Neural cell (in vitro differentiated cells): Measurements from ENCODE around the gene ITGA11. TPM values are rescaled to one million over a fixed set of nuclear protein-coding genes. Genes with fewer than 3 reads are reported as not detected.

Experiments
- H2AFZ ChIP-seq: fragments of 200-600, 300-800 bp; sonication (generic), shearing (Covaris generic); 2 replicates; pipeline ENCODE4 v1.6.0; 2014; ENCODE audit warnings: low read depth, mild to moderate bottlenecking, antibody characterized with exemption, low read length, moderate library complexity
- H3F3A ChIP-seq: fragments of 200-600 bp; shearing (Covaris generic); 2 replicates; pipeline ENCODE4 v1.6.1; 2016; ENCODE audit warnings: mild to moderate bottlenecking, moderate library complexity, mixed read lengths, antibody characterized with exemption, low read length; ENCODE audit not compliant: insufficient read depth, poor library complexity, severe bottlenecking
- H3K27ac ChIP-seq: fragments of 200-600, 300-800 bp; sonication (generic), shearing (Covaris generic); 2 replicates; pipeline ENCODE4 v1.5.1; 2014; ENCODE audit warnings: mild to moderate bottlenecking, low read length, moderate library complexity
- H3K27me3 ChIP-seq: fragments of 300-800, 200-600 bp; sonication (generic), shearing (Covaris generic); 2 replicates; pipeline ENCODE4 v1.6.0; 2014; ENCODE audit warnings: mild to moderate bottlenecking, low read depth, low read length, moderate library complexity; ENCODE audit not compliant: insufficient read depth
- H3K36me3 ChIP-seq: fragments of 300-800, 200-600 bp; sonication (generic), shearing (Covaris generic); 2 replicates; pipeline ENCODE4 v1.5.1; 2014; ENCODE audit warnings: mild to moderate bottlenecking, antibody characterized with exemption, low read length, moderate library complexity; ENCODE audit not compliant: insufficient read depth
- H3K4me2 ChIP-seq: fragments of 300-800, 200-600 bp; sonication (generic), shearing (Covaris generic); 2 replicates; pipeline ENCODE4 v1.6.0; 2014; ENCODE audit warnings: mild to moderate bottlenecking, low read length
- H3K4me3 ChIP-seq: fragments of 300-800, 200-600 bp; sonication (generic), shearing (Covaris generic); 2 replicates; pipeline ENCODE4 v1.5.1; 2014; ENCODE audit warnings: mild to moderate bottlenecking, low read length, moderate library complexity
- H3K79me2 ChIP-seq: fragments of 200-600 bp; shearing (Covaris generic); replicated peaks from 2 replicates; pipeline ENCODE4 v1.6.0; 2014; ENCODE audit warnings: mild to moderate bottlenecking, low read length, moderate library complexity; ENCODE audit not compliant: insufficient read depth
- H3K9ac ChIP-seq: fragments of 300-800, 200-600 bp; sonication (generic), shearing (Covaris generic); 2 replicates; pipeline ENCODE4 v1.6.1; 2016; ENCODE audit warnings: mild to moderate bottlenecking, low read length, mixed read lengths
- H3K9me2 ChIP-seq: fragments of 200-600 bp; shearing (Covaris generic); 2 replicates; pipeline ENCODE4 v1.6.1; 2016; ENCODE audit warnings: mild to moderate bottlenecking, low read length, mixed read lengths; ENCODE audit not compliant: insufficient read depth
- H3K9me3 ChIP-seq: fragments of 200-600, 300-800 bp; sonication (generic), shearing (Covaris generic); 2 replicates; pipeline ENCODE4 v1.6.1; 2016; ENCODE audit warnings: mild to moderate bottlenecking, mixed run types, low read length, moderate library complexity, mixed read lengths
- H4K20me1 ChIP-seq: fragments of 200-600 bp; shearing (Covaris generic); 2 replicates; pipeline ENCODE4 v1.6.1; 2016; ENCODE audit warnings: mild to moderate bottlenecking, mixed run types; ENCODE audit not compliant: insufficient read depth
- EP300 ChIP-seq: fragments of 450-650 bp; conservative IDR thresholded peaks from 2 replicates; pipeline ENCODE4 v1.6.1; 2014; ENCODE audit warnings: antibody characterized with exemption, mild to moderate bottlenecking, moderate library complexity; ENCODE audit not compliant: poor library complexity, severe bottlenecking
- EZH2 ChIP-seq: fragments of 200-600, 300-800 bp; shearing (Covaris generic), sonication (generic); IDR thresholded peaks from 2 replicates; pipeline ENCODE4 v1.6.1; 2014; ENCODE audit warnings: antibody characterized with exemption, low read length, borderline replicate concordance, mild to moderate bottlenecking; ENCODE audit not compliant: insufficient read depth, poor library complexity, severe bottlenecking
- MXI1 ChIP-seq: fragments of 450-650 bp; conservative IDR thresholded peaks from 2 replicates; pipeline ENCODE4 v1.6.1; 2014; ENCODE audit warnings: antibody characterized with exemption, mild to moderate bottlenecking; ENCODE audit not compliant: poor library complexity, severe bottlenecking
- POLR2AphosphoS5 ChIP-seq: IDR thresholded peaks from 2 replicates; pipeline ENCODE4 v1.6.1; 2012
- RAD21 ChIP-seq: fragments of 450-650 bp; conservative IDR thresholded peaks from 2 replicates; pipeline ENCODE4 v1.6.1; 2014; ENCODE audit warnings: antibody characterized with exemption, mild to moderate bottlenecking, moderate library complexity
- REST ChIP-seq: IDR thresholded peaks from 2 replicates; pipeline ENCODE4 v1.6.1; 2012; ENCODE audit warnings: borderline replicate concordance
- SMC3 ChIP-seq: fragments of 450-650 bp; conservative IDR thresholded peaks from 2 replicates; pipeline ENCODE4 v1.6.1; 2014; ENCODE audit warnings: antibody characterized with exemption, mild to moderate bottlenecking, moderate library complexity; ENCODE audit not compliant: poor library complexity
- TAF1 ChIP-seq: IDR thresholded peaks from 2 replicates; pipeline ENCODE4 v1.6.1; 2012; ENCODE audit warnings: low read depth
- polyA plus RNA-seq: library from polyadenylated mRNA; depleted of rRNA; stranded (reverse); fragments of >200 nt; gene quantifications from 2 replicates; pipeline ENCODE4 v1.2.3, GENCODE V29; 2014
- TF ChIP-seq, protein P1 (sequence below): fragments of 450-650 bp; IDR thresholded peaks from 2 replicates; pipeline ENCODE4 v1.5.1; 2014; ENCODE audit warnings: antibody characterized with exemption, mild to moderate bottlenecking, moderate library complexity; ENCODE audit not compliant: poor library complexity, severe bottlenecking

ITGA11 gene
- polyA plus RNA-seq, 1 donor from 2014 or later: not detected

DNA sequence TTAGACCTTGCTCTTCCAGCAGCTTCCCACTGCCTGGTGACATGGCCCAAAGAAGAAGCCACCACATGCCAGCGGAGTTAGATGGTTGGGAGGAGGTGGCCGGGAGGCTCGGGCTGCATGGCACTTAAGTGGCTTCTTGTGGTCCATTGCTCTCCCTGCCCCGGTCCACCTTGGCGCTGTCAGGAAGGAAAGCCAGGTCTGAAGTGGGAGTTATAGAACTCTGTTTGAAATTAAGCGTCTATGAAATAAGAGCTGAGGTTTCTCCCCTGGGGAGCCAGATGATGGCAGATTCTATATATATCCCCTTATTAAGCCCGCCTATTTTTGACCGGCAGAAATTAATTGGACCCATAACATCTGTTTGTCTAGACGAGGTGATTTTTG, 61.2 kb downstream of the ITGA11 start:
- TF ChIP-seq, protein P1, sequence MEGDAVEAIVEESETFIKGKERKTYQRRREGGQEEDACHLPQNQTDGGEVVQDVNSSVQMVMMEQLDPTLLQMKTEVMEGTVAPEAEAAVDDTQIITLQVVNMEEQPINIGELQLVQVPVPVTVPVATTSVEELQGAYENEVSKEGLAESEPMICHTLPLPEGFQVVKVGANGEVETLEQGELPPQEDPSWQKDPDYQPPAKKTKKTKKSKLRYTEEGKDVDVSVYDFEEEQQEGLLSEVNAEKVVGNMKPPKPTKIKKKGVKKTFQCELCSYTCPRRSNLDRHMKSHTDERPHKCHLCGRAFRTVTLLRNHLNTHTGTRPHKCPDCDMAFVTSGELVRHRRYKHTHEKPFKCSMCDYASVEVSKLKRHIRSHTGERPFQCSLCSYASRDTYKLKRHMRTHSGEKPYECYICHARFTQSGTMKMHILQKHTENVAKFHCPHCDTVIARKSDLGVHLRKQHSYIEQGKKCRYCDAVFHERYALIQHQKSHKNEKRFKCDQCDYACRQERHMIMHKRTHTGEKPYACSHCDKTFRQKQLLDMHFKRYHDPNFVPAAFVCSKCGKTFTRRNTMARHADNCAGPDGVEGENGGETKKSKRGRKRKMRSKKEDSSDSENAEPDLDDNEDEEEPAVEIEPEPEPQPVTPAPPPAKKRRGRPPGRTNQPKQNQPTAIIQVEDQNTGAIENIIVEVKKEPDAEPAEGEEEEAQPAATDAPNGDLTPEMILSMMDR: no peak
- TF ChIP-seq TAF1: no peak
- no peak for TF ChIP-seq EP300
- TF ChIP-seq POLR2AphosphoS5: no peak
- Histone ChIP-seq H3K4me2 (no peak overlapping the region), H3K27ac (no peak overlapping the region), H3K27me3 (no peaks in the 10 kb centered on the region), H3K4me3 (no peak overlapping the region), H3K36me3 (no peaks in the 10 kb centered on the region), H3K9me2 (no peaks in the 10 kb centered on the region), H3K9ac (no peak overlapping the region), H3F3A (no peaks in the 10 kb centered on the region), H2AFZ (no peak overlapping the region), H3K9me3 (no peaks in the 10 kb centered on the region), H4K20me1 (no peaks in the 10 kb centered on the region), H3K79me2 (no peaks in the 10 kb centered on the region)

DNA sequence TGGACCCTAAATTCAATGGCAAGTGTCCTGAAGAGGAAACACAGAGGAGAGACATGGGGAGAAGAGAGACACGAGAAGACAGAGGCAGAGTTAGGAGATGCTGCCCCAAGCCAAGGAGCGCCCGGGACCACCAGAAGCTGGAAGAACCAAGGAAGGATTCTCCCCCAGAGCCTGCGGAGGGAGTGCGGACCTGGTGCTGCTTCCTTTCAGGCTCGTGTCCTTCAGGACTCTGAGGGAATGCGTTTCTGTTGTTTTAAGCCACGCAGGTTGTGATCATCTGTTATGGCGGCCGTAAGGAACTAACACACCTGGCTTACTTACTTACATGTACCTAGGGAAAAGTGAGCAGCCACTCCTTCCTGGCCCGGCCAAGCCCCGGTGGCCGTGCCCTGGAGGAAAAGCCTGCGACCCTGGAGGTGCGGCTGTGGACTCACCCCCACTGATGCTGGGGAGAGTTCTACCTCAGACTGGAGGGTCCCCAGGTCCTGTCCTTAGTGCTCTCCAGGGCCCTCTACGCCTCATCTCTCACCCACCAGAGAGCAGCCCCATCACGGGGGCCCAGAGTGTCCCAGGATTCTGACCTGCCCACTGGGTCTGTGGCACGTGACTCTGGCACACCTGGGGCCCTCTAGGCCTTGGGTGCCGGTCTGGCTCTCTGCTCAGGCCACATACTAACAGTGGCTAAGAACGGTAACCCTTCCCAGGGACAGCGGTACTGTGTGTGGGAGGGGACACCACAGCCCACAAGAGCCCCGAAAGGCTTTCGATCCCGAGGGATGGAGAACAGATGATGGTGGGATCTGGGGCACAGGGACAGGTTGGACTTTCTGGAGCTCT, 61.8 kb downstream of the ITGA11 start:
- no peaks in the 10 kb centered on the region for H3F3A ChIP-seq
- no peaks in the 10 kb centered on the region for H3K27me3 ChIP-seq
- no peak for TF ChIP-seq EZH2
- no peak for TF ChIP-seq POLR2AphosphoS5
- TF ChIP-seq TAF1: no peak
- TF ChIP-seq MXI1: no peak
- TF ChIP-seq, protein P1: no peak
- no peak for TF ChIP-seq EP300
- no peak for TF ChIP-seq REST
- TF ChIP-seq SMC3: no peak
- no peak for TF ChIP-seq RAD21

More for the DNA sequence above, 61.8 kb downstream of the ITGA11 start:
- Histone ChIP-seq H3K27ac (no peak overlapping the region), H3K36me3 (no peaks in the 10 kb centered on the region), H3K9me3 (no peaks in the 10 kb centered on the region), H3K9me2 (no peaks in the 10 kb centered on the region), H2AFZ (no peak overlapping the region), H3K9ac (no peak overlapping the region), H3K4me3 (no peak overlapping the region), H3K79me2 (no peaks in the 10 kb centered on the region), H3K4me2 (no peak overlapping the region), H4K20me1 (no peaks in the 10 kb centered on the region)
